HG03045 (cell line): ENCODE data around the gene ADRA1B.

Source experiments
- ATAC-seq: cut with Tn5 transposase; IDR thresholded peaks from one replicate; pipeline ENCODE4 v1.9.1; 2021; ENCODE audit warnings: mild to moderate bottlenecking, moderate library complexity; ENCODE audit not compliant: unreplicated experiment

Gene ADRA1B

DNA sequence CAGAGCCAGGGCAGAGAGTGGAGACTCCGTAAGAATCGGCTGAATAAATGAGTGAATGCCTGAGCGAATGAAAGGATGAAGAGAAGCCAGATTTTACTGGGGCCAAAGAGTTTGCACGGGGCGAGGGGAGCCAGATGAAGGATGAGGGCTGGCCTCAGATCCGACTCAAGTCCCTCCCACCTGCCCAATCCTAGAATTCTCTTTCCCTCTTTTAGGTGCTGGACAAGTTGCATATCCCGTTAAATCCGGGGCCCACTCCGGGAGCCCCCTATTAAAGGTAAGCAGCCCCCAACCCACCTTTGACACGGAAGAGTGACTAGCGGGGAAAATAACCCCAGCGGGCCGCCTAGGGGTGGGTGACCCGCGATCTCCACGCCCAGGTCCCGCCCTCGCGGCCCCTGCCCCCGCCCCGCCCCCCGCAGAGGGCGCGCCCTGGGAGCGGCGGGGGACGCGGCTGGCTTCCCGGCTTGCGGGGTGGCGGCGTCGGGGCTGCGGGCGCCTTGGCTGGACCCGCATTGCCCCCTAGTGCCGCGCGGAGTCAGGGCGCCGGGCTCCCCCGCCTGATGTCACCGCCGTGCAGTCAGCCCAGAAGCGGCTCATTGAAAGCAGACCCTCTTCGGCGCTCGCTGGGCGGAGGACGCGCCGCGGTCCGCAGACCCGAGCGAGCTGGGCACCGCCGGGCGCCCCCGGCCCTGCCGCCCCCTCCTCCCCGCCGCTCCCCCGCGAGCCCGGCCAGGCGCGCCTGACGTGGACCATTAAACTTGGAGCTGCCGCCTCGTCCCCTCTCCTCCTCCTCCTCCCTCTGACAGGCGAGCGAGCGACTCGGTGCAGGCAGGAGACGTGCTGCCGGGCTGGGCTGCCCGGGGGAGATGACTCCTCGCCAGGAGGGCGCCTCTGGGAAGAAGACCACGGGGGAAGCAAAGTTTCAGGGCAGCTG, at the start of gene ADRA1B:
Gene ADRA1B (plus strand): TSS at position 579 of the 937 bp plus-strand sequence. CDS start 424 bp downstream, outside the sequence.
- ATAC-seq = peak; percentile 53

DNA sequence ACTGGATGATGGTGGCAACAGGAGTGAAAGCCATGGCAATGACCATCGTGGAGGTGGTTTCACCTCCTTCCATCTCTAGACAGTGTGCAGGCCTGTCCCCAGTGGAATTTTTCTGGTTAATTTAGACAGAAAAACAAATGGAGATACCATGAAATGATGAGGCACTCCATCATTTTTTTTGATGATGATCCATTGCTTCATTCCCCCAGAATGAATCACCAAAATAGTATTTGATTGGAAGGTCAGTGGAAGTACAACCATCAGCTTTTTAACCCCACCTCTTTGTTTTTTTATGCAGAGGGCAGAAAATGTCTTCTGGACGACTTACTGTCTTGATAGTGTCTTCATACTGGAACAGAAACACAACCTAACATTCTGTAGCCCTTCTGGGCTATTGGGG, 42.6 kb upstream of the ADRA1B start:
- ATAC-seq = no peak

- ATAC-seq = no peak
Measured at GRCh38 chr5:159874263-159874662, 42.0 kb upstream of the ADRA1B start.

DNA sequence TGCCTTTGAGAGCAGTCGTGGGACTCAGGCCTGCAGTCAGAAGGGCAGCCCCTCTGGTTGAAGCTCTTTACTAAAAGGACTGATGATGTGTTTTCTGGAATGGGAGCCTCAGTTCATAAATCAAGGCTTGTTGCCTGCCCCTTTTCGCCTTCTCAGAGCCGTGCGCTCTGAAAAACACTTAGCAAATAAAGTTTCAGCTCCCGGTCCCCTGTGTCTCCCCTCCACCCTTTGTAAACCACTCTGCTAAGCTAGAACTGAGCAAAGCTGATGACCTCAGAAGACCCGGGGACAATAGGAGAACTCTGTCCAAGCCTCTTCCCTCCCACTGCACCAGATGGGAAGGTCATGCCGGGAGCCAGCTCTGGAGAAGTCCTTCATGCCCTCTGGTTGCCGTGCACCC, 39.3 kb upstream of the ADRA1B start:
- ATAC-seq = no peak

DNA sequence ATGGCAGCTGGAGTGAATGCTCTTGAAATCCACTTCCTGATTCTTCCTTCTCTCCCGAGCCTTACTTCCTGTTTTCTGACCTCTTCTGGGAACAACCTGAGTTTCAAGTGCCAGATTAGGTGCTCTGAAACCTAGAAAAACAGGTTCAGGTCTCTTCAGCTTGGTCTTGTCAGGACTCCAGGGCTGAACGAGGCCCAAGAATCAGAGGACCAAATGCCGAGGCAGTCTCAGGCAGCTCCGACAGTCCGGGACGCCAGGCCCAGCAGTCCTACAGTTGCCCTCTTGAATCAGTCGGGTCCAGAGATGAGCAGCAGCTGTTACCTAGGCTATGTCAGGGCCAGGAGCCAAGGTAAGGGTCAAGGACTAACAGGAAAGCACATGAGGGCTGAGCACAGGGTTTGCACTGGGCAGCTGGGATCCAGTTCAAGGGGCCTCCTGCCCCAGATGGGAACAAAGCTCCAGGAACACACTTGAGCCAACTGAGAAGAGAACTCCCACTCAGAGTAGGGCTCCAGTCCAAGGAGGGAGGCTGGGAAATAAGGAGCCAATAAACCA, 38.3 kb upstream of the ADRA1B start:
- no peak for ATAC-seq

GRCh38 chr5:159878988-159879471, 37.3 kb upstream of the ADRA1B start:
- ATAC-seq = no peak

DNA sequence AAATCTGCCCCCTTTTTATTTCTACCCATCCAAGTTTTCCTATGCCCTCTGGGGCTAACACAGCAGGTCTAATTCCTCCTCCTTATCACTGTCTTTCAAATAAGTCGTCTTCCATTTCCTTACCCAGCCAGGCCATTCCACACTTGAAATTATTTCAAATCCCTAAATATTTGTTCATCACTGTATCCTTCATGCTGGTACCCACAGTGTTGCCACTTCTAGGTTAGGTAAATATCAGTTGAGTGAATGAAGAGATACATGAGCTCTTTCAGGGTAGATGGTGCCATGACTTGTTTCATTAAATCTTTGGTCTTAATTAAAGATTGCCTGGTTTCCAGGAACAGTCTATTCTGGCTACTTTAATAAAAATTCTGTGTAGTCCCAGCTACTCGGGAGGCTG, 35.6 kb upstream of the ADRA1B start:
- no peak for ATAC-seq

DNA sequence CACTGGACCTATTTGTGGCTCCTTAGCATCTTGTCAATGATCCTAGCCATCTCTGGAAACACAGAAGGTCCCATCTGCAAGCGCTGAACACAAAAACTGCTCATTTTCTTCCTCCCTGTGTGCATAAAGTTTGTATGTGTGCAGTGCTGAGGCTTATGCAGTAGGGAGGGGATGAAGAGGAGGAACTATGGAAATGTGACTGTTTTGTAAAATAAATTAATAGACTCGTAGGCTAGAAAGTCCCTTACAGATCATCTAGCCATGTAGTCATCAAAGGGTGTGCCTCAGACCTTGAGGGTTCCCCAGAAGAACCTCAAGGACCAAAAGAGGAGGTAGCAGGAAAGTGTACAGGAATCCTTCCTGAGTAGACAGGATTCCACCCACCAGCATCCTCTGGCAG, 34.3 kb upstream of the ADRA1B start:
- no peak for ATAC-seq

DNA sequence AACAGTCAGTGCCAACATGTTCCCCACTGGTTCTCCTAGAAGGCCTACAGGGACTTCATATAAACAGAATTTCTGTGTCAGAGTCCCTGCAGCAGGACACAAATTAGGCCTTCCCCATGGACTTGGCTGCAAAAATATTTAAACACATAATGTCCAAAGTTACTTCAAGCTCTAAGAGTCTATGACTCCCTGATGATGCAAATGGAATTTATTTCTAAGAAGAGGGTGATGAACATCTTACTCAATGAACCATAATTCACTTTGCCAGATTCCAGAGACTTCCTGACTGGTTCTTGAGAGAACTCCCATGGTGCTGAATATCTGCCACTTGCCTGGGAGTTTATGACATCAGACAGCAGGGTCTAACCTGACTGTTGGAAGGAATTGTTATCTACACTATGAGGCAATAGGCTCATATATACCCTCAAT, 32.7 kb upstream of the ADRA1B start:
- no peak for ATAC-seq

- ATAC-seq = no peak
Measured at GRCh38 chr5:159884917-159885620, 31.2 kb upstream of the ADRA1B start.

DNA sequence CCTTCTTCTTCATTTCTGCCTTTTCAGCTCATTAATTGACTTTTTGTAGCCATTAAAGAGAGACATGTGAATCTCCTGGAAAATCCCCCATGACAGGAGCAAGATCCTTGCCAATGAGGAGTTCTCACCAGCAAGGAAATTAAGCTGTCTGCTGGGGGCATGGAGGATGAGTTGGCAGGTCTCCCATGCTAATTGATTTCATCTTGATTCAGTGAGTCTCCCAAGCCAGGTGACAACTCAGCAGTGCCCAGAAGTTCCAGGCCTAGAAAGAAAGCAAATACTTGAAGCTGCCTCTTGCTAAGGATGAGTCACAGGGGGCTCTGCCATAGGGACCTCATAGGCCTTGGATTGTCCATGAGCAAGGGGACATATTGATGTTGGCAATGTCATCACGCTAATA, 30.0 kb upstream of the ADRA1B start:
- no peak for ATAC-seq

GRCh38 chr5:159887050-159887449, 29.2 kb upstream of the ADRA1B start:
- ATAC-seq = no peak

DNA sequence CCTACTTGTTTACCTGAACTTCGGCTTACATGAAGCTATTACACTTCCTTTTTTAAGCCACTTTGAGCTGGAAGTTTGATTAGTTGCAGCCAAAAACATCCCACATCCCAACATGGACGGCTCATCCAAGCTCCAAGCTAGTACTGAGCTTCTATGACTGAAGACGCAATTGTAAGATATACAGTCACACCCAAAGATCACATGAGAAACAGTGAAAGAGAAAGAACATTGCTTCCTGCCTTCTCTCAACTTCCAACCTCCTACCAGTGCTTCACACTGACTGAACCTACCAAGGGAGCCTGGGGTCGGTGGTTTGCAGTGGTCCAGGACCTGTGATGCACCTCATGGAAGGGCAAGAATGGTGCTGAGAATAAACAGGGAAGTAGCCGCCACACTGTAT, 27.4 kb upstream of the ADRA1B start:
- ATAC-seq = no peak

GRCh38 chr5:159890141-159890540, 26.1 kb upstream of the ADRA1B start:
- no peak for ATAC-seq

DNA sequence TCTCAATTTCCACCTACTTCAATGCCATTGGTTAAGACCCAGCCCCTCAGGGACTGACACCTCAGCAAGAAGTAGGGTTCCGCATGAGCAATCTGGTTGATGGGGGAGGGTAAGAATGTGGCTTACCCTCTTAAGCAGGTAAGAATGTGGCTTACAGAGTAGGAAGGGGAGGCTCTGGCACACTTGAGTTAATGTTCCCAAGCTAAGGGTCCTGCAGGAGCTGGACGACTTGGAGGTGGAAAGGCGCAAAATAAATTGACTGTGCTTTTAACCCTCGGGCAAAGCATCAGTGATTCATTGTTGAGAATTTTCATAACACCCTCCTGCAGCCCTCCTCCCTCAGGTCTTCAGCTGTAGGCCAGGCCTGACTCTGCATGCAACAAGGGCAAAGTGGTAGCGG, 24.9 kb upstream of the ADRA1B start:
- no peak for ATAC-seq

- no peak for ATAC-seq
Measured at GRCh38 chr5:159893040-159893695, 23.1 kb upstream of the ADRA1B start.

DNA sequence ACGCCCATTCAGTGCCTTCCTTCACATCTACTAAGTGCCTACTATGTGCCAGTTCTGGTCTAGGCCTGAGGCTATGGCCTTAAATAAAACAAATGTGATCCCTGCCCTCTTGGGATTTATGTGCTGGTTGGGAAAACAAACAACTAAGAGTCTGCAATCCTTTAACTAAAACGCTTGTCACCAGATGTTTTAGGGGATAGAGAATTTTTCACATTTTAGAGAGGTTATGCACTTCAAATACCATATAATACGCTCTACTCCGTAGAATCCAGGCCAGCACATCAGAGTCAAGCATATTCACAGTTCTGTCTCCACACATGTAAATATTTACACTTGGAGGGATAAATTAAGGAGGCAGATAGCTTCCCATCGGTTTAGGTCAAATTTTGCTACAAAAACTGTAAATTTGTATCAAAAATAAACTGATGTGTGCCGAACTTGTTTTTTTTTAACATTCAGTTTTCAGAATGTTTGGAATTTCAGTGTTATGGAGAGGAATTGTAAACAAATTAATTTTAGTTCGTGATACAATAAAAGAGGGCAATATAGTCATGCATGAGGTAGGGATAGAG, 22.0 kb upstream of the ADRA1B start:
- ATAC-seq = no peak

- no peak for ATAC-seq
Measured at GRCh38 chr5:159897786-159898393, 18.4 kb upstream of the ADRA1B start.

- no peak for ATAC-seq
Measured at GRCh38 chr5:159899067-159900049, 16.9 kb upstream of the ADRA1B start.
